ENCODE results near the gene JUNB. TPM values are rescaled to one million over a fixed set of nuclear protein-coding genes. Genes with fewer than 3 reads are reported as not detected.

JUNB gene
- total and polyA plus RNA-seq, 10 of the 15 experiments (the other 5 are each of a cell fraction or from before 2014, with no cell fraction given): 0.55 to 144 (median 68.3) TPM

- TF ChIP-seq NKRF (conservative IDR thresholded peaks at IDR 0.05) (no peak; the same call in 1 of the 2 replicates), FOXM1 (IDR thresholded peaks at IDR 0.05; ENCODE audit: low read depth, low read length) (no peak), TCF12 (IDR thresholded peaks at IDR 0.05; ENCODE audit: low read depth, low read length) (peak; percentile 74; the same call in 1 of the 2 replicates), HDAC2 (IDR thresholded peaks at IDR 0.05) (no peak), SRF (IDR thresholded peaks at IDR 0.05; ENCODE audit: low read depth in 2 of 2, low read length in 2 of 2) (no peak; a peak in 1 of 4 replicates), BMI1 (IDR thresholded peaks at IDR 0.05; ENCODE audit: borderline replicate concordance) (no peak), ZSCAN29 (IDR thresholded peaks at IDR 0.05) (0 out of 2 replicates have a peak, but pooled peaks have one; percentile 64), TBL1XR1 (IDR thresholded peaks at IDR 0.05; ENCODE audit: low read depth, low read length) (no peak), CBX5 (IDR thresholded peaks at IDR 0.05; ENCODE audit: low read depth) (no peak), MYB (IDR thresholded peaks at IDR 0.05; ENCODE audit: borderline replicate concordance, low read depth, low read length) (no peak), SPI1 (IDR thresholded peaks at IDR 0.05; ENCODE audit: borderline replicate concordance, insufficient read depth, low read depth, low read length) (no peak), JUND (IDR thresholded peaks at IDR 0.05; ENCODE audit: low read depth, low read length) (peak; percentile 100), STAT1 (conservative IDR thresholded peaks at IDR 0.05) (no peak), CEBPZ (IDR thresholded peaks at IDR 0.05; ENCODE audit: low read depth, low read length) (no peak), JUNB (IDR thresholded peaks at IDR 0.05) (no peak), REST (IDR thresholded peaks at IDR 0.05; ENCODE audit: low read depth, low read length) (no peak), ZNF384 (IDR thresholded peaks at IDR 0.05; ENCODE audit: borderline replicate concordance, low read depth, low read length) (no peak), ZNF217 (IDR thresholded peaks at IDR 0.05) (0 out of 2 replicates have a peak, but pooled peaks have one; percentile 29), NBN (IDR thresholded peaks at IDR 0.05) (0 out of 2 replicates have a peak, but pooled peaks have one; percentile 59), SIN3A (IDR thresholded peaks at IDR 0.05; ENCODE audit: low read depth, low read length) (peak; percentile 54; the same call in 1 of the 2 replicates), POLR2A (IDR thresholded peaks at IDR 0.05; ENCODE audit: low read depth, low read length) (peak; percentile 100), NFYA (IDR thresholded peaks at IDR 0.05; ENCODE audit: borderline replicate concordance, low read depth, low read length) (no peak)
Measured at GRCh38 chr19:12801466-12802266, 10.4 kb downstream of the JUNB start, which contains the start of the genes PRDX2 and THSD8 (continued).

Data from GM12878 (cell line).